ENCODE data around the gene PRKAR1B. TPM values are rescaled to one million over a fixed set of nuclear protein-coding genes. Genes with fewer than 3 reads are reported as not detected.

PRKAR1B gene
- total RNA-seq, 1 experiment from 2014 or later: 24.8 TPM

DNA sequence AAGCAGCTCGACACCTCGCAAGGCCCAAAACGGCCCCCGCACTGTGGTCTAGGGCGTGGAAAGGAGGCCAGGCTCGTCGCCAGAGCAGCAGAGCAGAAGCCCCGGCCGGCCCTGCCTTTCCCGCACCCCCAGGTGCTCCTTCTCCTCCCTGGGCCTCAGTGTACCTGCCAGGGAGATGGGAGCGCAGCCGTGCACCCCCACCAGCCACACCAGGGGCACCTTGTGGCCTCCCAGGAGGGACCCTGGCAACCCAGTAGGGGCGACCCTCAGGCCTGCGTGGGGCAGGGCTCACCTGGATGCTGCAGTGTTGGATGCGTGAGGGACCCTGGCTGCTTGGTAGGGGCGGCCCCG lies 217.0 kb downstream of the PRKAR1B start:
- intact Hi-C loops (cut with micrococcal nuclease; ENCODE audit: unreplicated experiment): no loop called here
- Mint-ChIP-seq H3K4me3 (ENCODE audit: low read depth, unreplicated experiment) (no peak overlapping the region), H3K36me3 (ENCODE audit: insufficient read depth, unreplicated experiment) (peaks cover 12% of the 10 kb centered on the region), H3K27ac (ENCODE audit: unreplicated experiment) (no peak overlapping the region), H3K4me1 (ENCODE audit: low read depth, unreplicated experiment) (peaks cover 15% of the 10 kb centered on the region), H3K9me3 (ENCODE audit: low read depth, unreplicated experiment) (no peaks in the 10 kb centered on the region), H3K27me3 (ENCODE audit: unreplicated experiment) (peaks cover 37% of the 10 kb centered on the region)
- TF ChIP-seq, protein P1, sequence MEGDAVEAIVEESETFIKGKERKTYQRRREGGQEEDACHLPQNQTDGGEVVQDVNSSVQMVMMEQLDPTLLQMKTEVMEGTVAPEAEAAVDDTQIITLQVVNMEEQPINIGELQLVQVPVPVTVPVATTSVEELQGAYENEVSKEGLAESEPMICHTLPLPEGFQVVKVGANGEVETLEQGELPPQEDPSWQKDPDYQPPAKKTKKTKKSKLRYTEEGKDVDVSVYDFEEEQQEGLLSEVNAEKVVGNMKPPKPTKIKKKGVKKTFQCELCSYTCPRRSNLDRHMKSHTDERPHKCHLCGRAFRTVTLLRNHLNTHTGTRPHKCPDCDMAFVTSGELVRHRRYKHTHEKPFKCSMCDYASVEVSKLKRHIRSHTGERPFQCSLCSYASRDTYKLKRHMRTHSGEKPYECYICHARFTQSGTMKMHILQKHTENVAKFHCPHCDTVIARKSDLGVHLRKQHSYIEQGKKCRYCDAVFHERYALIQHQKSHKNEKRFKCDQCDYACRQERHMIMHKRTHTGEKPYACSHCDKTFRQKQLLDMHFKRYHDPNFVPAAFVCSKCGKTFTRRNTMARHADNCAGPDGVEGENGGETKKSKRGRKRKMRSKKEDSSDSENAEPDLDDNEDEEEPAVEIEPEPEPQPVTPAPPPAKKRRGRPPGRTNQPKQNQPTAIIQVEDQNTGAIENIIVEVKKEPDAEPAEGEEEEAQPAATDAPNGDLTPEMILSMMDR (IDR thresholded peaks at IDR 0.05; ENCODE audit: unreplicated experiment): no peak
- BruUV-seq (replicated peaks): no TSS peak
- DNase-seq: no peak
- CTCF ChIA-PET: no interaction called here

DNA sequence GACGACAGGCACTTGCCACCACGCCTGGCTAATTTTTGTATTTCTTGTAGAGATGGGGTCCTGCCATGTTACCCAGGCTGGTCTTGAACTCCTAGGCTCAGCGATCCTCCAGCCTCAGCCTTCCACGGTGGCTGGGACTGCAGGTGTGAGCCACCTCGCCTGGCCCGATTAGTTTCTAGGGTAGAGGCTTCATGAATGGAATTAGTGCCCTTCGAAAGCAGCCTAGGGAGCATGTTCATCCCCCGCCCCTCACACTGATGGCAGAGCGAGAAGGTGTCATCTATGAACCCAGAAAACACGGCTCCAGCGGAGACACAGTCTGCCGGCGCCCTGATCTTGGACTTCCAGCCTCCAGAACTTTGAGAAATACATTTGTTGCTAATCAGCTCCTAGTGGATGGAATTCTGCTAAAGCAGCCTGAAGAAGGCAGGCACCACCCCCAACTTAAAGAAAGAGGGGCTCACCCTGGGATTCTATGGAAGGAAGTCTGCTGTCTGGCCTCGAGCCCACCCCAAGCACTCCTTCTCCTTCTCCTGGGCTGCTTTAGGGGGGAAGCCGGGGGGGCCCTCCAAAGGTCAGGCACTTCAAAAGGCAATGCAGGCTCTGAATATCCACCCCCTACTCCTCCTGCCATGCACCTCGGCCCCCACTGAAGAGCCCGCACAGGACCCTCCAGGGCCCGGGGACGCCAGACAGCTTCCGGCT lies 217.5 kb downstream of the PRKAR1B start:
- TF ChIP-seq, protein P1 (IDR thresholded peaks at IDR 0.05; ENCODE audit: unreplicated experiment): no peak
- intact Hi-C loops (cut with micrococcal nuclease; ENCODE audit: unreplicated experiment): loop anchor here (10.0 kb wide), 1 partner anchor 185 kb away; no protein-coding TSS in a partner anchor
- no TSS peak for BruUV-seq (replicated peaks)
- H3K9me3 Mint-ChIP-seq (ENCODE audit: low read depth, unreplicated experiment): no peaks in the 10 kb centered on the region
- no peak overlapping the region for H3K27ac Mint-ChIP-seq (ENCODE audit: unreplicated experiment)
- peaks cover 20% of the 10 kb centered on the region for H3K4me1 Mint-ChIP-seq (ENCODE audit: low read depth, unreplicated experiment)
- DNase-seq: no peak
- peaks cover 17% of the 10 kb centered on the region for H3K36me3 Mint-ChIP-seq (ENCODE audit: insufficient read depth, unreplicated experiment)
- H3K27me3 Mint-ChIP-seq (ENCODE audit: unreplicated experiment): peaks cover 32% of the 10 kb centered on the region
- CTCF ChIA-PET: no interaction called here
- no peak overlapping the region for H3K4me3 Mint-ChIP-seq (ENCODE audit: low read depth, unreplicated experiment)

DNA sequence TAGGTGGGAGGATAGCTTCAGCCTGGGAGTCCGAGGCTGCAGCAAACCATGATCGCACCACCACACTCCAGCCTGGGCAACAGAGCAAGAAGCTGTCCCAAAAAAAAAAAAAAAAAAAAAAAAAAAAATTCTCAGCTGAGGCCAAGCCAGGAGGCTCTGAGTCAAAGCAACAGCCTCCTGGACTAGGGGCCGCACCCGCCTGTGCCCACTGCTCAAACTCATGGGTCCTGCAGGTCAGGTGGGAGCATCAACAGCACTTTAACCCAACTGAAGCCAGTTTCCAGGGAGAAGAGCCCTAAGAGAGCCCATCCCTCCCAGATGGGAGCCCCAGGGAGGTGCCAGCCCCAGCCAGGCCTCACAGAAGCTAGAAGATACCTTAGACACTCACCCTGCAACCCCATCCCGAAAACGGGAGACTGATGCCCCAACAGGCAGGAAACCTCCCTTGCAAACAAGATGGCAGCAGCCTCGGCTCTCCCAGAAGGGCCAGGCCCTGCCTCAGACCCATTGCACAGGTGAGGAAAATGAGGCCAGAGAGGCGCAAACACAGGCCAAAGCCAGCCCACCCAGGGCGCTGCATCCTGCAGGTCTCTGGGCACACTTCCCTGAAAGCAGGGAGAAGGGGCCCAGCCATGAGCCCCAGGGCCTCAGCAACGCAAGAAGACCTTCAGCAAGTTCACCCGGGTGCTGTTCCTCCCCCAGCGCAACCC lies 218.5 kb downstream of the PRKAR1B start:
- Mint-ChIP-seq H3K27ac (ENCODE audit: unreplicated experiment) (no peak overlapping the region), H3K4me1 (ENCODE audit: low read depth, unreplicated experiment) (peaks cover 25% of the 10 kb centered on the region), H3K4me3 (ENCODE audit: low read depth, unreplicated experiment) (no peak overlapping the region), H3K9me3 (ENCODE audit: low read depth, unreplicated experiment) (no peaks in the 10 kb centered on the region), H3K27me3 (ENCODE audit: unreplicated experiment) (peaks cover 23% of the 10 kb centered on the region), H3K36me3 (ENCODE audit: insufficient read depth, unreplicated experiment) (peaks cover 26% of the 10 kb centered on the region)
- DNase-seq: no peak
- intact Hi-C loops (cut with micrococcal nuclease; ENCODE audit: unreplicated experiment): loop anchor here (10.0 kb wide), 1 partner anchor 184 kb away; no protein-coding TSS in a partner anchor
- BruUV-seq (replicated peaks): no TSS peak
- CTCF ChIA-PET: no interaction called here
- TF ChIP-seq, protein P1 (IDR thresholded peaks at IDR 0.05; ENCODE audit: unreplicated experiment): no peak

DNA sequence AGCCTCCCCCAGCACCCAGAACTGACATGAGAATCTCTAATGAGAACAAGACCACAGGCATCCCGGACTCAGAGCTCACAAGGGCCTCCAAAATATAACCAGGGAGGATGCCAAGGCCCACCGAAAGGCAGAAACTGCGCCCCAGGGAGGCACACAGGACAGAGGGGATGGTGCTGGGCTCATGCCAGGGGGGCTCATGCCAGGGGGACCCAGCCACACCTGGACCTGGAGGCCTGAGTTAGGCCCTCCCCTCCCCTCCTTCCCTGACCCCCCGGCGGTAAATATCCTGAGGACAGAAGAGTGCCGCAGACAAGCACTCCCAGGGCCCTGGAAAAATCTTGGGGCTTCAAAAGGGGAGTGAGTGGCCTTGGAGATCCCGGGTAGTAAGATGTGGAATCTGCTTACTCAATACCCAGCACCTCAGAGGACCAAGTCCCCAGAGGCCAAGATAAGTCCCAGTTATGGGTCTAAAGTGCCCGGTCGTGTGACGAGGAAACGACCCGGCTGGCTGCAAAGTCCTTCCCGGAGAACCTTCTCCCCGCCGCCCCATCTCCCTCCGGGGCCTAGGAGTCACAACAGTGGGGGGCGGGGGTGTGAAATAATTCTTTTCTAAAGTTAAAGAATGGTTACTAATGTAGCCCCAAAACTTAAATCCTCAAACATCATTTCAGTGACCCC lies 219.3 kb downstream of the PRKAR1B start:
- Mint-ChIP-seq H3K27ac (ENCODE audit: unreplicated experiment) (no peak overlapping the region), H3K27me3 (ENCODE audit: unreplicated experiment) (peaks cover 14% of the 10 kb centered on the region), H3K4me1 (ENCODE audit: low read depth, unreplicated experiment) (peaks cover 29% of the 10 kb centered on the region), H3K36me3 (ENCODE audit: insufficient read depth, unreplicated experiment) (peaks cover 27% of the 10 kb centered on the region), H3K4me3 (ENCODE audit: low read depth, unreplicated experiment) (no peak overlapping the region), H3K9me3 (ENCODE audit: low read depth, unreplicated experiment) (no peaks in the 10 kb centered on the region)
- TF ChIP-seq, protein P1 (IDR thresholded peaks at IDR 0.05; ENCODE audit: unreplicated experiment): no peak
- intact Hi-C loops (cut with micrococcal nuclease; ENCODE audit: unreplicated experiment): loop anchor here (10.0 kb wide), 1 partner anchor 183 kb away; no protein-coding TSS in a partner anchor
- CTCF ChIA-PET: no interaction called here
- DNase-seq: no peak
- no TSS peak for BruUV-seq (replicated peaks)
